Hematopoietic multipotent progenitor cell treated with erythropoietin and hydrocortisone succinate and interleukin-3 and kit ligand, for 4 days (in vitro differentiated cells): ENCODE data around the gene EEF1AKMT3.
A peak's percentile ranks its signal among the peaks of the same experiment; 100 is the strongest.

Experiments used
- DNase-seq: peaks from one replicate; pipeline ENCODE4 v3.0.0-alpha.2; 2015

EEF1AKMT3 gene

GRCh38 chr12:57735952-57736740 is 36.3 kb upstream of the EEF1AKMT3 start:
- no peak for DNase-seq

GRCh38 chr12:57736741-57737466 is 35.5 kb upstream of the EEF1AKMT3 start:
- DNase-seq = no peak

- DNase-seq = no peak
Measured at GRCh38 chr12:57737467-57738460, 34.6 kb upstream of the EEF1AKMT3 start.

- no peak for DNase-seq
Measured at GRCh38 chr12:57738661-57739237, 33.7 kb upstream of the EEF1AKMT3 start, which contains the start of gene AGAP2. Gene AGAP2, minus strand, starts transcription at chr12:57738742. Its CDS starts 496 bp downstream, at chr12:57738246.

- peak; percentile 23 for DNase-seq
Measured at GRCh38 chr12:57739387-57739786, 33.0 kb upstream of the EEF1AKMT3 start.

GRCh38 chr12:57739914-57740538 is 32.4 kb upstream of the EEF1AKMT3 start:
- DNase-seq = no peak

- DNase-seq = peak; percentile 87
Measured at GRCh38 chr12:57740656-57741412, 31.6 kb upstream of the EEF1AKMT3 start.

- DNase-seq = peak; percentile 6
Measured at GRCh38 chr12:57741413-57741789, 31.0 kb upstream of the EEF1AKMT3 start.

- peak; percentile 92 for DNase-seq
Measured at GRCh38 chr12:57741844-57742738, 30.3 kb upstream of the EEF1AKMT3 start.

GRCh38 chr12:57743769-57744168 is 28.6 kb upstream of the EEF1AKMT3 start:
- DNase-seq = peak; percentile 4

- DNase-seq = no peak
Measured at GRCh38 chr12:57744194-57744776, 28.1 kb upstream of the EEF1AKMT3 start.

- DNase-seq = peak; percentile 99
Measured at GRCh38 chr12:57744777-57745484, 27.5 kb upstream of the EEF1AKMT3 start, which contains the start of gene TSPAN31. Gene TSPAN31, plus strand, starts transcription at chr12:57745039. Its CDS starts 116 bp downstream, at chr12:57745155.

GRCh38 chr12:57745485-57745881 is 26.9 kb upstream of the EEF1AKMT3 start:
- peak; percentile 40 for DNase-seq

GRCh38 chr12:57746025-57746424 is 26.4 kb upstream of the EEF1AKMT3 start:
- DNase-seq = no peak

- no peak for DNase-seq
Measured at GRCh38 chr12:57749061-57749460, 23.4 kb upstream of the EEF1AKMT3 start.

- DNase-seq = no peak
Measured at GRCh38 chr12:57750561-57751431, 21.6 kb upstream of the EEF1AKMT3 start.

GRCh38 chr12:57751432-57751787 is 21.0 kb upstream of the EEF1AKMT3 start:
- no peak for DNase-seq
